GM10266 (cell line): ENCODE data around the gene METTL17.

Experiments used
- DNase-seq: peaks from one replicate; pipeline ENCODE4 v3.0.0; 2012; ENCODE audit errors: extremely low spot score
- CTCF ChIP-seq: IDR thresholded peaks from 2 replicates; pipeline ENCODE4 v1.5.1; 2012; ENCODE audit warnings: mild to moderate bottlenecking, low read depth; ENCODE audit not compliant: control insufficient read depth, insufficient read depth; ENCODE audit errors: missing control alignments

Gene METTL17

GRCh38 chr14:21016413-21017190 lies 26.8 kb downstream of the METTL17 start:
- TF ChIP-seq CTCF: no peak
- DNase-seq: no peak

- DNase-seq: no peak
- no peak for TF ChIP-seq CTCF
Measured at GRCh38 chr14:21017528-21018245, 27.9 kb downstream of the METTL17 start.

GRCh38 chr14:21018286-21018685 lies 28.5 kb downstream of the METTL17 start:
- TF ChIP-seq CTCF: no peak
- no peak for DNase-seq

- DNase-seq: no peak
- no peak for TF ChIP-seq CTCF
Measured at GRCh38 chr14:21018781-21019180, 29.0 kb downstream of the METTL17 start.

- DNase-seq: no peak
Measured at GRCh38 chr14:21019366-21019765, 29.6 kb downstream of the METTL17 start.

GRCh38 chr14:21020977-21021545 lies 31.3 kb downstream of the METTL17 start:
- DNase-seq: no peak
- no peak for TF ChIP-seq CTCF

More at GRCh38 chr14:21019366-21019765, 29.6 kb downstream of the METTL17 start:
- TF ChIP-seq CTCF: no peak

- no peak for TF ChIP-seq CTCF
- no peak for DNase-seq
Measured at GRCh38 chr14:21022686-21023085, 32.9 kb downstream of the METTL17 start.
